ENCODE measurements around the gene NOMO2. TPM values are rescaled to one million over a fixed set of nuclear protein-coding genes. Genes with fewer than 3 reads are reported as not detected.

NOMO2 gene
- total RNA-seq, 1 experiment from 2014 or later: 111 TPM

Other genes starting within 250 kb of the NOMO2 start
- 36.5 TPM in 1 of 2 replicates, not detected in the other for gene NPIPA8, start 225.4 kb downstream of the NOMO2 start, total RNA-seq (2014; rRNA removed)
- gene RPS15A, start 228.2 kb upstream of the NOMO2 start, total RNA-seq (2014; rRNA removed): 1,782 and 1,861 TPM in 2 replicates
- gene ARL6IP1, start 239.5 kb upstream of the NOMO2 start, total RNA-seq (2014; rRNA removed): 600 and 709 TPM in 2 replicates

All from LHCN-M2 (cell line).